WTC11 (cell line): ENCODE results near the gene GUCY1A2. TPM values are rescaled to one million over a fixed set of nuclear protein-coding genes. Genes with fewer than 3 reads are reported as not detected.

ENCODE experiments used
- ATAC-seq: fragments of 200-7000 bp; cut with Tn5 transposase; 2 replicates; pipeline ENCODE4 v1.10.0; 2021; ENCODE audit warnings: mild to moderate bottlenecking, moderate library complexity
- CTCF ChIA-PET: fragments of 300-600 bp; sonication (Branson Sonifier 250); formaldehyde crosslinking; loops from one replicate; lab custom pipeline; 2021; ENCODE audit warnings: antibody characterized with exemption; lab: Charles Lee
- POLR2A ChIA-PET: fragments of 350-600 bp; sonication (Branson Sonifier 250); formaldehyde crosslinking; loops from one replicate; lab custom pipeline; 2021; ENCODE audit warnings: antibody characterized with exemption; lab: Charles Lee
- DNase-seq: peaks from one replicate; pipeline ENCODE4 v3.0.0; 2021; ENCODE audit warnings: low spot score
- H3K27ac Mint-ChIP-seq: 2 replicates; pipeline ENCODE4 v1.8.0; 2021; ENCODE audit warnings: mixed read lengths
- H3K27me3 Mint-ChIP-seq: 2 replicates; pipeline ENCODE4 v1.8.0; 2021; ENCODE audit warnings: low read depth, mild to moderate bottlenecking, moderate library complexity, mixed read lengths
- H3K36me3 Mint-ChIP-seq: 2 replicates; pipeline ENCODE4 v1.8.0; 2021; ENCODE audit warnings: mixed read lengths
- H3K4me1 Mint-ChIP-seq: 2 replicates; pipeline ENCODE4 v1.8.0; 2022; ENCODE audit warnings: mixed read lengths
- H3K4me3 Mint-ChIP-seq: 2 replicates; pipeline ENCODE4 v1.8.0; 2021; ENCODE audit warnings: mild to moderate bottlenecking, moderate library complexity, mixed read lengths
- H3K9me3 Mint-ChIP-seq: 2 replicates; pipeline ENCODE4 v1.8.0; 2021; ENCODE audit warnings: mixed read lengths
- CREM ChIP-seq: sonication (generic); formaldehyde crosslinking; IDR thresholded peaks from 2 replicates; pipeline ENCODE4 v1.8.1; 2022; ENCODE audit warnings: mild to moderate bottlenecking, missing genetic modification reagents, moderate library complexity
- HMGA2 ChIP-seq: fragments of 250-450 bp; sonication (Bioruptor Pico); IDR thresholded peaks from 2 replicates; pipeline ENCODE4 v1.4.0; 2021; ENCODE audit warnings: mild to moderate bottlenecking, moderate library complexity
- MYBL2 ChIP-seq: sonication (generic); formaldehyde crosslinking; IDR thresholded peaks from 2 replicates; pipeline ENCODE4 v1.8.1; 2023; ENCODE audit warnings: mild to moderate bottlenecking, moderate library complexity, missing genetic modification reagents
- NFATC4 ChIP-seq: fragments of 250-450 bp; sonication (Bioruptor Pico); IDR thresholded peaks from 2 replicates; pipeline ENCODE4 v1.9.0; 2021; ENCODE audit warnings: mild to moderate bottlenecking
- NR3C1 ChIP-seq: sonication (generic); formaldehyde crosslinking; conservative IDR thresholded peaks from 2 replicates; pipeline ENCODE4 v1.8.1; 2023; ENCODE audit warnings: low read depth, mild to moderate bottlenecking, missing genetic modification reagents
- ZNF121 ChIP-seq: sonication (generic); formaldehyde crosslinking; IDR thresholded peaks from 2 replicates; pipeline ENCODE4 v1.8.0; 2023; ENCODE audit warnings: missing genetic modification reagents
- total RNA-seq: library from RNA; stranded (reverse); gene quantifications from 3 replicates; pipeline ENCODE4 v1.2.3, GENCODE V29; 2021
- TF ChIP-seq, protein P1 (sequence below): sonication (generic); formaldehyde crosslinking; IDR thresholded peaks from 2 replicates; pipeline ENCODE4 v1.8.0; 2023; ENCODE audit warnings: missing genetic modification reagents
- TF ChIP-seq, protein P2 (sequence below): fragments of 250-450 bp; sonication (Bioruptor Pico); conservative IDR thresholded peaks from 2 replicates; pipeline ENCODE4 v1.9.0; 2021; ENCODE audit warnings: mild to moderate bottlenecking
- TF ChIP-seq, protein P3 (sequence below): fragments of 200-600 bp; IDR thresholded peaks from 2 replicates; pipeline ENCODE4 v1.8.0; 2022; ENCODE audit warnings: antibody characterized with exemption
- TF ChIP-seq, protein P4 (sequence below): sonication (generic); formaldehyde crosslinking; IDR thresholded peaks from 2 replicates; pipeline ENCODE4 v1.8.1; 2022; ENCODE audit warnings: missing genetic modification reagents, borderline replicate concordance
- TF ChIP-seq, protein P5 (sequence below): fragments of 250-450 bp; sonication (Bioruptor Pico); IDR thresholded peaks from 2 replicates; pipeline ENCODE4 v1.8.0; 2021; ENCODE audit warnings: mild to moderate bottlenecking
- TF ChIP-seq, protein P6 (sequence below): sonication (generic); formaldehyde crosslinking; IDR thresholded peaks from 2 replicates; pipeline ENCODE4 v1.8.1; 2023; ENCODE audit warnings: mild to moderate bottlenecking, missing genetic modification reagents

The GUCY1A2 gene
- total RNA-seq, 1 experiment from 2014 or later: 0.90 TPM

DNA sequence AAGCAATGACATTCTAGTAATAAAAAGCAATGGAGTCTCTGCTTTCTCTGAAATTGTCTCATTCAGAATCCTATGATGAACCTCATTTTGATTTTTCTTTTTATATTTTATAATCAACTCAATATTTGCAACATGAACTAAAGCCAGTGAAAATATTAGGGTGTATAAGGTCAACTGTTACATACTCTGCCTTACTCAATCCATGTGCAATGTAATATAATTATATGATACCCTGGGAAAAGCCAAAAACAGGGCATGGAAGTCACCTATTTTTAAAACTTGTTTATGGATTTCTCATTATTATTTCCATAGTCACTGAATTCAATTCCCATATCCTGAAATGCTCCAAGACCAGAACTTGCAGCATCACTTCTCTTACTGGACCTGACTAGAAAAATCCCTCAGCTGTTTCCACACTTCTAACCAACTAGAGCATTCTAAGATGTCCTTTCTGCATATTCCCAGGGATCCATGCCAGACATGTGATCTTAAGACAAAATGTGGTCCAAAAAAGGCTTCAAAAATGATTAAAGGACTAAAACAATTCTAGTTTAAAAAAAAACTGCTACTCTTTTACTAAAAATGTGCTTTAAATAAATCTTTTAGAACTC is 97.3 kb downstream of the GUCY1A2 start (continued):
- TF ChIP-seq, protein P1, sequence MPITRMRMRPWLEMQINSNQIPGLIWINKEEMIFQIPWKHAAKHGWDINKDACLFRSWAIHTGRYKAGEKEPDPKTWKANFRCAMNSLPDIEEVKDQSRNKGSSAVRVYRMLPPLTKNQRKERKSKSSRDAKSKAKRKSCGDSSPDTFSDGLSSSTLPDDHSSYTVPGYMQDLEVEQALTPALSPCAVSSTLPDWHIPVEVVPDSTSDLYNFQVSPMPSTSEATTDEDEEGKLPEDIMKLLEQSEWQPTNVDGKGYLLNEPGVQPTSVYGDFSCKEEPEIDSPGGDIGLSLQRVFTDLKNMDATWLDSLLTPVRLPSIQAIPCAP (CRISPR knock-in tag): no peak
- TF ChIP-seq NFATC4 (CRISPR knock-in tag) (no peak), CREM (no peak), NR3C1 (CRISPR knock-in tag) (no peak)
- TF ChIP-seq, protein P2, sequence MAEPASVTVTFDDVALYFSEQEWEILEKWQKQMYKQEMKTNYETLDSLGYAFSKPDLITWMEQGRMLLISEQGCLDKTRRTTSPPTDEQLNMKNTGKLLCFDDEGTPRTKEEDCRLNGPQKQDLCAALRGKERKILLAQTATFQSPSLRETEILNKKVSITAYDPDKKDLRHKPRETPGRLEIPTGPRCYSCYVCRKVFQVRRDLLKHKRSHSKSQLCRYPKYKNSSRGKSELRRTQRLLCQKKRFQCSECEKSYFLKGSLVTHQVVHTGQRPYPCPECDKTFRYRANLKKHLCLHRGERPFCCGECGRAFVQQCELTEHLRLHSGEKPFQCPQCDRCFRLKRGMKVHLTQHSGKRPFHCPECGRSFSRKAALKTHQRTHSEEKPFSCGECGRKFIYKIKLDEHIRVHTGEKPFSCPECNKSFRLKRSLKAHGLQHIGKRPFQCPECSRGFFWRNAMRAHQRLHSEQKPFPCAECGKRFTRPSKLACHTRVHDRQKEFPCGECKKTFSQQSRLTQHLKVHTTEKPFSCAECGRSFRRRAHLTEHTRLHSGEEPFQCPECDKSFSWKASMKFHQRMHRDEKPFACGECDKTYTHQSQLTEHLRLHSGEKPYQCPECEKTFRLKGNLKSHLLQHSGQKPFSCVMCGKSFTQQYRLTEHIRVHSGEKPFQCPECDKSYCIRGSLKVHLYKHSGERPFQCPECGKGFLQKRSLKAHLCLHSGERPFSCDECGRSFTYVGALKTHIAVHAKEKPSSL (CRISPR knock-in tag): no peak

DNA sequence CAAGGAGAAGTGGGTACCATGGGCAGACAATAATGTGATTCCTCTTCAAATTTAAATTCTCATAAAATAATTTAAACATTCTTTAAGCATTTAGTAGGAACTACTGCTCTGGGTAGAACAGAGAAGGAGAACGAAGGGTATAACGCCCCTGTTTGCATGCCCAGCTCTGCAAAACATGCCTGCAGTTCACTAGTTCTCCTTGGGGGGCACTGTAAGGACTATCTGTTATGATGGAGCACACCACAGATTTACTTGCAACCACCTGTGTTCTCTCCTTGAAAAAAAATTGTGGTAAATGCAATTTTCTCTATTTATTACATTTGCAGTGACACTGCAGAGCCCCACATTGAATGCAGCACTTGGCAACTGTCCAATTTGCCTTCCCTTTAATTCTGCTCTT is 100.3 kb downstream of the GUCY1A2 start:
- peak; percentile 72 for DNase-seq
- Mint-ChIP-seq H3K27me3 (no peaks in the 10 kb centered on the region), H3K36me3 (0 out of 2 replicates have a peak, but pooled peaks cover 3% of the 10 kb centered on the region), H3K4me1 (no peaks in the 10 kb centered on the region), H3K27ac (no peak overlapping the region), H3K4me3 (no peak overlapping the region), H3K9me3 (peaks cover 5% of the 10 kb centered on the region)
- ATAC-seq: peak; percentile 94
- POLR2A ChIA-PET: no interaction called here
- TF ChIP-seq, protein P3, sequence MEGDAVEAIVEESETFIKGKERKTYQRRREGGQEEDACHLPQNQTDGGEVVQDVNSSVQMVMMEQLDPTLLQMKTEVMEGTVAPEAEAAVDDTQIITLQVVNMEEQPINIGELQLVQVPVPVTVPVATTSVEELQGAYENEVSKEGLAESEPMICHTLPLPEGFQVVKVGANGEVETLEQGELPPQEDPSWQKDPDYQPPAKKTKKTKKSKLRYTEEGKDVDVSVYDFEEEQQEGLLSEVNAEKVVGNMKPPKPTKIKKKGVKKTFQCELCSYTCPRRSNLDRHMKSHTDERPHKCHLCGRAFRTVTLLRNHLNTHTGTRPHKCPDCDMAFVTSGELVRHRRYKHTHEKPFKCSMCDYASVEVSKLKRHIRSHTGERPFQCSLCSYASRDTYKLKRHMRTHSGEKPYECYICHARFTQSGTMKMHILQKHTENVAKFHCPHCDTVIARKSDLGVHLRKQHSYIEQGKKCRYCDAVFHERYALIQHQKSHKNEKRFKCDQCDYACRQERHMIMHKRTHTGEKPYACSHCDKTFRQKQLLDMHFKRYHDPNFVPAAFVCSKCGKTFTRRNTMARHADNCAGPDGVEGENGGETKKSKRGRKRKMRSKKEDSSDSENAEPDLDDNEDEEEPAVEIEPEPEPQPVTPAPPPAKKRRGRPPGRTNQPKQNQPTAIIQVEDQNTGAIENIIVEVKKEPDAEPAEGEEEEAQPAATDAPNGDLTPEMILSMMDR: peak; percentile 66
- no peak for TF ChIP-seq ZNF121
- CTCF ChIA-PET: interaction anchor here (0.6 to 1.5 kb wide), 9 partner anchors 9 to 202 kb away, joined by 3 to 6 read pairs (median 4); no protein-coding TSS in a partner anchor

DNA sequence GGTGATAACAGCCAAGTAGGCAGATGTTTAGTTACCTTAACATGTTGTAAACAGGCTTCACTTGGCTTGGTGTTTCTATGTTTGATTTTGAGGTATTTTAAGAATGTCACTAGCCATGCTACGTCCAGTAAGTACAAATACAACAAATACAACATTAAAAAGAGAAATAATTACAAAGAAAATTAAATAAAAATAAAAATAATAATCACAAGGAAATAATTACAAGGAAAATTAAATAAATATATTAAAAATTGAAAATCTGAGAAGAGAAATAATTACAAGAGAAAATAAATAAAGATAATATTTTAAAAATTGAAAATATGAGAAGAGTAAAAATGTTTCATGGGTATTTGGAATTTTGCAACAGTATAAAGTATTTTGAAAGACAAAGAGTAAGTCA is 103.9 kb downstream of the GUCY1A2 start:
- Mint-ChIP-seq H3K9me3 (peaks cover 5% of the 10 kb centered on the region), H3K4me3 (no peak overlapping the region)
- POLR2A ChIA-PET: no interaction called here
- TF ChIP-seq, protein P4, sequence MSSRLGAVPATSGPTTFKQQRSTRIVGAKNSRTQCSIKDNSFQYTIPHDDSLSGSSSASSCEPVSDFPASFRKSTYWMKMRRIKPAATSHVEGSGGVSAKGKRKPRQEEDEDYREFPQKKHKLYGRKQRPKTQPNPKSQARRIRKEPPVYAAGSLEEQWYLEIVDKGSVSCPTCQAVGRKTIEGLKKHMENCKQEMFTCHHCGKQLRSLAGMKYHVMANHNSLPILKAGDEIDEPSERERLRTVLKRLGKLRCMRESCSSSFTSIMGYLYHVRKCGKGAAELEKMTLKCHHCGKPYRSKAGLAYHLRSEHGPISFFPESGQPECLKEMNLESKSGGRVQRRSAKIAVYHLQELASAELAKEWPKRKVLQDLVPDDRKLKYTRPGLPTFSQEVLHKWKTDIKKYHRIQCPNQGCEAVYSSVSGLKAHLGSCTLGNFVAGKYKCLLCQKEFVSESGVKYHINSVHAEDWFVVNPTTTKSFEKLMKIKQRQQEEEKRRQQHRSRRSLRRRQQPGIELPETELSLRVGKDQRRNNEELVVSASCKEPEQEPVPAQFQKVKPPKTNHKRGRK (CRISPR knock-in tag): no peak
- peak; percentile 92 for TF ChIP-seq HMGA2
- no peak for TF ChIP-seq MYBL2 (CRISPR knock-in tag)
- TF ChIP-seq NR3C1 (CRISPR knock-in tag): no peak
- TF ChIP-seq, protein P5, sequence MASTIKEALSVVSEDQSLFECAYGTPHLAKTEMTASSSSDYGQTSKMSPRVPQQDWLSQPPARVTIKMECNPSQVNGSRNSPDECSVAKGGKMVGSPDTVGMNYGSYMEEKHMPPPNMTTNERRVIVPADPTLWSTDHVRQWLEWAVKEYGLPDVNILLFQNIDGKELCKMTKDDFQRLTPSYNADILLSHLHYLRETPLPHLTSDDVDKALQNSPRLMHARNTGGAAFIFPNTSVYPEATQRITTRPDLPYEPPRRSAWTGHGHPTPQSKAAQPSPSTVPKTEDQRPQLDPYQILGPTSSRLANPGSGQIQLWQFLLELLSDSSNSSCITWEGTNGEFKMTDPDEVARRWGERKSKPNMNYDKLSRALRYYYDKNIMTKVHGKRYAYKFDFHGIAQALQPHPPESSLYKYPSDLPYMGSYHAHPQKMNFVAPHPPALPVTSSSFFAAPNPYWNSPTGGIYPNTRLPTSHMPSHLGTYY: no peak
- TF ChIP-seq NFATC4 (CRISPR knock-in tag): no peak
- TF ChIP-seq, protein P6, sequence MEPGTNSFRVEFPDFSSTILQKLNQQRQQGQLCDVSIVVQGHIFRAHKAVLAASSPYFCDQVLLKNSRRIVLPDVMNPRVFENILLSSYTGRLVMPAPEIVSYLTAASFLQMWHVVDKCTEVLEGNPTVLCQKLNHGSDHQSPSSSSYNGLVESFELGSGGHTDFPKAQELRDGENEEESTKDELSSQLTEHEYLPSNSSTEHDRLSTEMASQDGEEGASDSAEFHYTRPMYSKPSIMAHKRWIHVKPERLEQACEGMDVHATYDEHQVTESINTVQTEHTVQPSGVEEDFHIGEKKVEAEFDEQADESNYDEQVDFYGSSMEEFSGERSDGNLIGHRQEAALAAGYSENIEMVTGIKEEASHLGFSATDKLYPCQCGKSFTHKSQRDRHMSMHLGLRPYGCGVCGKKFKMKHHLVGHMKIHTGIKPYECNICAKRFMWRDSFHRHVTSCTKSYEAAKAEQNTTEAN (CRISPR knock-in tag): no peak
- TF ChIP-seq, all 79 proteins: peak for 1
- H3K4me1 Mint-ChIP-seq: no peaks in the 10 kb centered on the region
- no peaks in the 10 kb centered on the region for H3K27me3 Mint-ChIP-seq
- ATAC-seq (no peak), DNase-seq (no peak)
- H3K27ac Mint-ChIP-seq: no peak overlapping the region
- CTCF ChIA-PET: no interaction called here
- H3K36me3 Mint-ChIP-seq: 0 out of 2 replicates have a peak, but pooled peaks cover 3% of the 10 kb centered on the region
